Measurements from ENCODE around the gene SNED1.

The SNED1 gene

GRCh38 chr2:241007111-241007510 lies 8.7 kb downstream of the SNED1 start:
- DNase-seq, result no peak

- no peak for DNase-seq
Observed at GRCh38 chr2:241007880-241008710, 9.7 kb downstream of the SNED1 start.

GRCh38 chr2:241008711-241009121 lies 10.3 kb downstream of the SNED1 start:
- DNase-seq, result no peak

GRCh38 chr2:241009191-241009590 lies 10.8 kb downstream of the SNED1 start:
- no peak for DNase-seq

- no peak for DNase-seq
Observed at GRCh38 chr2:241009601-241010530, 11.4 kb downstream of the SNED1 start.

- DNase-seq, result no peak
Observed at GRCh38 chr2:241010531-241011295, 12.3 kb downstream of the SNED1 start.

- DNase-seq, result no peak
Observed at GRCh38 chr2:241011296-241011600, 12.8 kb downstream of the SNED1 start.

- no peak for DNase-seq
Observed at GRCh38 chr2:241011751-241012510, 13.5 kb downstream of the SNED1 start.

GRCh38 chr2:241014224-241014623 lies 15.8 kb downstream of the SNED1 start:
- DNase-seq, result no peak

- no peak for DNase-seq
Observed at GRCh38 chr2:241014764-241015163, 16.3 kb downstream of the SNED1 start.

GRCh38 chr2:241015439-241015838 lies 17.0 kb downstream of the SNED1 start:
- no peak for DNase-seq

GRCh38 chr2:241017228-241017940 lies 19.0 kb downstream of the SNED1 start:
- no peak for DNase-seq

- no peak for DNase-seq
Observed at GRCh38 chr2:241018051-241018891, 19.9 kb downstream of the SNED1 start.

- no peak for DNase-seq
Observed at GRCh38 chr2:241019441-241020139, 21.2 kb downstream of the SNED1 start.

GRCh38 chr2:241020201-241020600 lies 21.8 kb downstream of the SNED1 start:
- DNase-seq, result no peak

- no peak for DNase-seq
Observed at GRCh38 chr2:241020629-241021190, 22.3 kb downstream of the SNED1 start.

- no peak for DNase-seq
Observed at GRCh38 chr2:241025639-241026038, 27.2 kb downstream of the SNED1 start.

GRCh38 chr2:241029599-241030332 lies 31.3 kb downstream of the SNED1 start:
- DNase-seq, result no peak

- DNase-seq, result no peak
Observed at GRCh38 chr2:241030333-241030680, 31.9 kb downstream of the SNED1 start.

Data from NCI-H524 (cell line).